Measurements from ENCODE around the gene WSCD2.

The WSCD2 gene

GRCh38 chr12:108238474-108238873 is 109.4 kb downstream of the WSCD2 start:
- DNase-seq: no peak

GRCh38 chr12:108239378-108239777 is 110.3 kb downstream of the WSCD2 start:
- no peak for DNase-seq

- DNase-seq: no peak
Measured at GRCh38 chr12:108240027-108240785, 111.1 kb downstream of the WSCD2 start.

- DNase-seq: no peak
Measured at GRCh38 chr12:108240928-108241327, 111.8 kb downstream of the WSCD2 start.

GRCh38 chr12:108241986-108242703 is 113.1 kb downstream of the WSCD2 start:
- no peak for DNase-seq

GRCh38 chr12:108247130-108247529 is 118.0 kb downstream of the WSCD2 start:
- no peak for DNase-seq

GRCh38 chr12:108248011-108248410 is 118.9 kb downstream of the WSCD2 start:
- DNase-seq: no peak

- DNase-seq: no peak
Measured at GRCh38 chr12:108252523-108252922, 123.4 kb downstream of the WSCD2 start.

- no peak for DNase-seq
Measured at GRCh38 chr12:108253540-108253939, 124.5 kb downstream of the WSCD2 start.

GRCh38 chr12:108254030-108254429 is 124.9 kb downstream of the WSCD2 start:
- no peak for DNase-seq

- no peak for DNase-seq
Measured at GRCh38 chr12:108254517-108255251, 125.6 kb downstream of the WSCD2 start.

GRCh38 chr12:108255252-108255602 is 126.1 kb downstream of the WSCD2 start:
- DNase-seq: no peak

GRCh38 chr12:108257004-108257403 is 127.9 kb downstream of the WSCD2 start:
- no peak for DNase-seq

- no peak for DNase-seq
Measured at GRCh38 chr12:108257610-108258106, 128.6 kb downstream of the WSCD2 start.

GRCh38 chr12:108260039-108260438 is 131.0 kb downstream of the WSCD2 start:
- no peak for DNase-seq

- no peak for DNase-seq
Measured at GRCh38 chr12:108260969-108261368, 131.9 kb downstream of the WSCD2 start.

GRCh38 chr12:108265505-108265904 is 136.4 kb downstream of the WSCD2 start:
- DNase-seq: no peak

- no peak for DNase-seq
Measured at GRCh38 chr12:108266131-108266530, 137.0 kb downstream of the WSCD2 start.

GRCh38 chr12:108267450-108267849 is 138.4 kb downstream of the WSCD2 start:
- no peak for DNase-seq

- no peak for DNase-seq
Measured at GRCh38 chr12:108268397-108268796, 139.3 kb downstream of the WSCD2 start.

GRCh38 chr12:108269224-108269623 is 140.1 kb downstream of the WSCD2 start:
- no peak for DNase-seq

GRCh38 chr12:108270035-108270848 is 141.2 kb downstream of the WSCD2 start:
- DNase-seq: no peak

GRCh38 chr12:108270849-108271143 is 141.7 kb downstream of the WSCD2 start:
- DNase-seq: no peak

All from CD4-positive, alpha-beta T cell treated with Interleukin-4 for 4 hours (primary cell).